GM18907 (cell line): ENCODE results near the gene SLC3A2.

Experiments
- ATAC-seq: cut with Tn5 transposase; IDR thresholded peaks from one replicate; pipeline ENCODE4 v1.9.1; 2021; ENCODE audit warnings: mild to moderate bottlenecking, moderate library complexity; ENCODE audit not compliant: unreplicated experiment

SLC3A2 gene

DNA sequence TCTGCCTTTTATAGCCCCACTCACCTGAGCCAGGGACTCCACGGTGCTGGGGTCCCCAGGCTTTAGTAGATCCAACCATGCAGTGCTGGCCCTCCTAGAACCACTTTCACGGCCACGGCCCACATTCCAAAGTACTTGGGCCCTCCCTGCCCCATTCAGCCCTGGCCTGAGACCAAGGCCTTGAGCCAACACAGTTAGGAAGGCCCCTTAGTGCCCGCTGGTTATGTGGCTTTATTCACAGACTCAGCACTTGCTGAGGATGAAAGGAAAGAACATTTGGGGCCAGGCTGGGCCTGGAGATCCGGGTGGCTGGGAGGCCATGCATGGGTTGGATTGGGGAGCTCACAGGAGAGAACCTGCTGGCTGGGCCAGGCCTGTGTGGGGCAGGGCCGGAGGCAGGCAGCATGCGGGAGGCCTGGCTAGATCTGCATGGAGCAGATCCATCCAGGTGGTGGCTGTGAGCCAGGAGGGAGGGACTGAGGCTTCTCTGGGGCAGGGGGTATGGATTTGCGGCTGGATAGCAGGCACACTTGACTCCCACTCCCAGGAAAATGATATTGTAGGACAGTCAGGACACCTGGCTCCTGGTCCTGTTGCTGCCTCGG lies 27.9 kb downstream of the SLC3A2 start:
- no peak for ATAC-seq

- ATAC-seq: no peak
Observed at GRCh38 chr11:62909107-62909894, 28.6 kb downstream of the SLC3A2 start.

DNA sequence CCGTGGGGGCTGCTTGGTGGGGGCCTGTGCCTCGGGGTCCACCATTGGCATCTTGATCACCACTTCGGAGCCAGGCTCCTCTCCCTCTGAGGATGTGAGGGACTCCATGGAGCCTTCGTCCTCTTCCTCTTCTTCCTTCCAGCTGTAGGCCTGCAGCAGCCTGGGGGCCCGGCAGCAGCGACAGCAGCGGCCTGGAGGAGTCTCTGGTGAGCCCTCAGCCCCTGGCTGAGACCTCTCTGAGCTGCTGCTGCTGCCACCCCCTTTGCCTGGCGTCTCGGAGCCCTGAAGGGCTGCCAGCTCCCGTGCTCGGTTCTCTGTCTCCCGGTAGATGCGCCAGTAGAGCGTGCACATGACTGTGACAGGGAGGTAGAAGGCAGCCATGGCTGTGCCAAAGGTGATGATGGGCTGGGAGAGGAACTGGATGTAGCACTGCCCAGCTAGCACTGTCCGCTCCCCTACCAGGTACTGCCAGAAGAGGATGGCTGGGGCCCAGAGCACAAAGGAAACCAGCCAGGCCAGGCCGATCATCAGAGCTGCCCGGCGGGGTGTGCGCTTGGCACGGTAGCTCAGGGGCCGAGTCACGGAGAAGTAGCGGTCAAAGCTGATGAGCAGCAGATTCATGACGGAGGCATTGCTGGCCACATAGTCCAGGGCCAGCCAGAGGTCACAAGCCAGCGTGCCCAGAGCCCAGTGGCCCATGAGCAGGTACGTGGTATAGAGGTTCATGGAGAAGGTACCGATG lies 29.6 kb downstream of the SLC3A2 start:
- no peak for ATAC-seq

- no peak for ATAC-seq
Observed at GRCh38 chr11:62911137-62912130, 30.7 kb downstream of the SLC3A2 start.

DNA sequence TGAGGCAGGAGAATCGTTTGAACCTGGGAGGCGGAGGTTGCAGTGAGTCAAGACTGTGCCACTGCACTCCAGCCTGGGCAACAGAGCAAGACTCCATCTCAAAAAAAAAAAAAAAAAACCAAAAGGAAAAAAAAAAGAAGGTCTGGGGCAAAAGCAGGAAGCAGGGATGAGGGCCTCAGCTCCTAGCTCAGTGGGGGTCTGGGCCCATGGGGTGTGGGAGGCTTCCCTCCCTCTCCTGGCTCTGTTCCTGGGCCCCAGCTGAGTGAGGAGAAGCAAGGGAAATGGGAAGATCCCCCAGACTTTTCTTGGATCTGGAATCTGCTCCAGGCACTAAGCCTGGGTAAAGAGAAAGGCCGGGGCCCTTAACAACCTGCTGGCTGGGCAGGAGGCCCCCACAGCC lies 31.6 kb downstream of the SLC3A2 start:
- ATAC-seq: no peak

DNA sequence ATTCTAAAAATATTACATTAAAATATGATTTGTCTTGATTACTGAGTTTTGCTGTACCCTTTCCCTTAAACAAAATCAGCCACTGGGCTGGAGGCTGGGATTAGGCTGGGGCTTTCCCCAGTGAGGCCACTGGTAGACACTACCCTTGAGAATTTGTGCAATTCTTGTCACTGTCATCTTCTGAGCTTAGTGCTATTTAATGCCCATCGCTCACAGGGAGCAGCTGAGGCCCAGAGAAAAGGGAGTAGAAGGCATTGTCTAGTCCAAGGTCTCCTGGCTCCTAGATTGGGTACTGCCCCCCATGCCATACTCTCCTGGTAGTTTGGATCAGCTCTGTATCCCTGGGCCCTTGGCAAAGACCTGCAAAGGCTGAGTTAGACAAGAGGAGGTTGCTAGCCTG lies 33.7 kb downstream of the SLC3A2 start:
- ATAC-seq: no peak

GRCh38 chr11:62917906-62918502 lies 37.3 kb downstream of the SLC3A2 start:
- ATAC-seq: no peak

DNA sequence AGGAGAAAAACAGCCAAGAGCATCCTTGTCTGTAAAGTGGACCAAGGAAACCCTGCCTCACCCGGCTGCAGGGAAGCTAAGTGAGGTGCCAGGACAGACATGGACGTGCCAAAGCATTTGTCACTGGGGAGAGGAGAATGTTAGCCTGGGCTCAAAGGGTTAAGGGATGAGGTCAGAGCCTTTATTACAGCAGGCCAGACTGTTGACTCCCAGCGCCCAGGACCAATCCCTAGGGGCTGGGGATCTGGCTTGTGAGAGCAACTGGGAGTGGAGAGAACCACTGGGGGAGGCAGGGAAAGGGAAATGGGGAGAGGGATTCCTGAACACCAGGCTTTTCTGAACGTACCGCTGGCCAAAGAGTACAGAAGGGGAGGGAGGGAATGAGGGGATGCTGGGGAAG lies 37.8 kb downstream of the SLC3A2 start:
- ATAC-seq: no peak

DNA sequence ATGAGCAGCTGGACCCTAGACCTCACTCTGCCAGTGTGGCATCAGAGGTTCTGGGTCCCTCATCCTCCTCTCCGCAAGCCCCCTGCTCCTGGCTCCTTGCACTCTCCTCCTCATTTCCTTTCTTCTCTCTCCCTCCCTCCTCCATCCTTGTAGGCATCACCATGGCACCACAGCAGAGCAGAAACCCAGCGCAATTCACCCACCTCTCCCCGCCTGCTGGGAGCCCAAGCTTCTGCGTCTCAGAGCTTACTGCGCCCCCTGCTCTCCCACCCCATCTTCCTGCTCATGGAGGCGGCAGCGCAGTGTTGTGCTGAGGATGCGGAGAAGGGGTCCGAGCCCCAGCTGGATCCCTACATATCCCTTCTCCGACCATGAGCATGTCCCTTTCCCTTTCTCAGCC lies 38.8 kb downstream of the SLC3A2 start:
- no peak for ATAC-seq

GRCh38 chr11:62919898-62920640 lies 39.4 kb downstream of the SLC3A2 start:
- ATAC-seq: no peak

GRCh38 chr11:62921201-62921572 lies 40.5 kb downstream of the SLC3A2 start, which contains the start of gene CHRM1:
Gene CHRM1 (minus strand): TSS chr11:62921363. CDS start chr11:62911100, 10,263 bp downstream.
- ATAC-seq: no peak

- no peak for ATAC-seq
Observed at GRCh38 chr11:62921573-62922188, 41.0 kb downstream of the SLC3A2 start.

GRCh38 chr11:62922189-62922589 lies 41.5 kb downstream of the SLC3A2 start:
- no peak for ATAC-seq

- ATAC-seq: no peak
Observed at GRCh38 chr11:62922653-62923431, 42.1 kb downstream of the SLC3A2 start.

- no peak for ATAC-seq
Observed at GRCh38 chr11:62923601-62924411, 43.1 kb downstream of the SLC3A2 start.

DNA sequence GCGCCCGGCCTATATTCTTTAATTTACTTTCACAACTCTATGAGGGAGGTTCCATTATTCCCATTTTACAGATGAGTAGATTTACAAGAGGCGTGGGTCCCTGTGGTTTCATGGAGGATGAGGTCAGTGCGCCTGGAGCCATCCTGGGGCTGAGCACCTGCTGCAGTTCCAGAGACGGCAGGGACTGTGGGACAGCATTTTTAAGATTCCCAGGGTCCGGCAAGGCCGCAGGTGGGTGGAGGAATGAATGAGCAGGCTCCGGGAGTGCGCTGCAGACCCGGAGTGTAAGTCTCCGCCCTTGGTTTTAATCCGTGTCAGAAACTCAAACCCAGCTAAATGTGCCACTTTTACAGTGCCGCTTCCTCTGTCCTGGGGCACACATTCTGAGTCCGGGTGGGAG lies 44.6 kb downstream of the SLC3A2 start:
- no peak for ATAC-seq
